SK-N-SH (cell line): Measurements from ENCODE around the gene TOMM40. TPM values are rescaled to one million over a fixed set of nuclear protein-coding genes. Genes with fewer than 3 reads are reported as not detected.
A peak's percentile ranks its signal among the peaks of the same experiment; 100 is the strongest.
"Not testable (repeated sequence)": the region's sequence is repeated elsewhere in the genome, so short reads cannot be mapped to it uniquely, and the experiment has no call there.

Experiments used
- CTCF ChIA-PET: fragments of 300-600, 350-600 bp; formaldehyde crosslinking; extraction: SDS; loops from one replicate; lab custom pipeline; 2021; lab: Yijun Ruan, JAX
- POLR2A ChIA-PET: fragments of 350-600 bp; sonication (Branson Sonifier 250); formaldehyde crosslinking; extraction: SDS; loops from one replicate; lab custom pipeline; 2020; ENCODE audit warnings: antibody characterized with exemption, inconsistent platforms; lab: Yijun Ruan, JAX
- DNase-seq: peaks from one replicate; pipeline ENCODE4 v3.0.0; 2012
- H2AFZ ChIP-seq: fragments of 200-600 bp; sonication (generic); 2 replicates; pipeline ENCODE4 v1.8.1; 2016; ENCODE audit warnings: antibody characterized with exemption, mild to moderate bottlenecking, low read depth
- H3F3A ChIP-seq: fragments of 200-600 bp; sonication (generic); replicated peaks from 2 replicates; pipeline ENCODE3; 2016; ENCODE audit warnings: antibody characterized with exemption, mild to moderate bottlenecking; ENCODE audit not compliant: insufficient read depth
- H3K27ac ChIP-seq, 2 experiments: fragments of 200-500 bp in 1 of 2; fragments of 200-600 bp in 1 of 2; sonication (Bioruptor generic) in 1 of 2; sonication (generic), shearing (Covaris generic) in 1 of 2; 2 replicates each; pipeline versions ENCODE4 v1.5.1 to v1.6.1; 2014 to 2016; ENCODE audit warnings: low read depth in 2 of 2, inconsistent platforms in 1 of 2, low read length in 1 of 2, mild to moderate bottlenecking in 1 of 2, mixed read lengths in 1 of 2
- H3K27me3 ChIP-seq: fragments of 200-600 bp; sonication (generic), shearing (Covaris generic); 2 replicates; pipeline ENCODE4 v1.6.1; 2016; ENCODE audit warnings: mixed run types; ENCODE audit not compliant: insufficient read depth
- H3K36me3 ChIP-seq, 2 experiments: fragments of 200-500 bp in 1 of 2; fragments of 200-600 bp in 1 of 2; sonication (Bioruptor generic) in 1 of 2; sonication (generic) in 1 of 2; replicated peaks in 1 of 2; 2 replicates each; pipeline versions ENCODE3 to v1.5.1; 2014 to 2016; ENCODE audit warnings: low read length in 1 of 2, mild to moderate bottlenecking in 1 of 2; ENCODE audit not compliant: insufficient read depth in 2 of 2, control insufficient read depth in 1 of 2
- H3K4me1 ChIP-seq, 2 experiments: fragments of 200-500 bp in 1 of 2; fragments of 200-600 bp in 1 of 2; sonication (Bioruptor generic) in 1 of 2; sonication (generic), shearing (Covaris generic) in 1 of 2; 2 replicates each; pipeline versions ENCODE4 v1.5.1 to v1.6.1; 2014 to 2016; ENCODE audit warnings: low read depth in 1 of 2, low read length in 1 of 2, mixed run types in 1 of 2; ENCODE audit not compliant: insufficient read depth in 2 of 2, control insufficient read depth in 1 of 2
- H3K4me2 ChIP-seq: fragments of 200-600 bp; sonication (generic), shearing (Covaris generic); 2 replicates; pipeline ENCODE4 v1.6.1; 2017; ENCODE audit warnings: mixed run types
- H3K4me3 ChIP-seq, 2 experiments: fragments of 200-500 bp in 1 of 2; fragments of 200-600 bp in 1 of 2; sonication (Bioruptor generic) in 1 of 2; sonication (generic), shearing (Covaris generic) in 1 of 2; 2 replicates each; pipeline versions ENCODE4 v1.5.1 to v1.8.1; 2014 to 2016; ENCODE audit warnings: low read depth in 2 of 2, inconsistent platforms in 1 of 2, low read length in 1 of 2, mild to moderate bottlenecking in 1 of 2, mixed read lengths in 1 of 2, moderate library complexity in 1 of 2
- H3K79me2 ChIP-seq: fragments of 200-600 bp; sonication (generic); 2 replicates; pipeline ENCODE4 v1.8.1; 2017; ENCODE audit warnings: mild to moderate bottlenecking; ENCODE audit not compliant: insufficient read depth
- H3K9ac ChIP-seq: fragments of 200-600 bp; sonication (generic); 2 replicates; pipeline ENCODE4 v1.6.1; 2017; ENCODE audit warnings: mixed run types
- H3K9me2 ChIP-seq: fragments of 200-600 bp; sonication (generic); 2 replicates; pipeline ENCODE4 v1.6.1; 2017; ENCODE audit warnings: mixed run types
- H3K9me3 ChIP-seq: fragments of 200-600 bp; sonication (generic); 2 replicates; pipeline ENCODE4 v1.6.1; 2017; ENCODE audit warnings: mixed run types, mild to moderate bottlenecking, moderate library complexity
- H4K20me1 ChIP-seq: fragments of 200-600 bp; sonication (generic); 2 replicates; pipeline ENCODE4 v1.6.1; 2017; ENCODE audit warnings: mild to moderate bottlenecking, mixed run types; ENCODE audit not compliant: insufficient read depth
- ELF1 ChIP-seq: IDR thresholded peaks from 2 replicates; pipeline ENCODE4 v1.4.0; 2012
- EP300 ChIP-seq, 2 experiments: IDR thresholded peaks; 2 replicates each; pipeline versions ENCODE4 v1.4.0 to v1.6.1; 2012; ENCODE audit warnings: borderline replicate concordance in 1 of 2, low read depth in 1 of 2, low read length in 1 of 2
- EZH2phosphoT487 ChIP-seq: fragments of 200-600 bp; sonication (generic); IDR thresholded peaks from 2 replicates; pipeline ENCODE4 v1.6.1; 2017; ENCODE audit warnings: low read depth, mixed run types, mild to moderate bottlenecking, antibody characterized with exemption, moderate library complexity, borderline replicate concordance
- FOXJ3 ChIP-seq: sonication (generic); formaldehyde crosslinking; IDR thresholded peaks from 2 replicates; pipeline ENCODE4 v1.5.1; 2020; ENCODE audit warnings: mild to moderate bottlenecking, missing genetic modification reagents
- JUND ChIP-seq: IDR thresholded peaks from 2 replicates; pipeline ENCODE4 v1.4.0; 2012
- MEF2A ChIP-seq: IDR thresholded peaks from 2 replicates; pipeline ENCODE4 v1.4.0; 2012; ENCODE audit warnings: low read depth, borderline replicate concordance
- NFIC ChIP-seq: IDR thresholded peaks from 2 replicates; pipeline ENCODE4 v1.4.0; 2012; ENCODE audit warnings: borderline replicate concordance
- POLR2AphosphoS5 ChIP-seq: IDR thresholded peaks from 2 replicates; pipeline ENCODE4 v1.6.1; 2012; ENCODE audit warnings: low read depth, low read length
- RAD21 ChIP-seq: IDR thresholded peaks from 2 replicates; pipeline ENCODE4 v1.6.1; 2012; ENCODE audit warnings: mild to moderate bottlenecking, low read length
- RCOR1 ChIP-seq: fragments of 150-350 bp; IDR thresholded peaks from 2 replicates; pipeline ENCODE4 v1.6.1; 2017; ENCODE audit warnings: antibody characterized with exemption, low read length
- SIN3A ChIP-seq: IDR thresholded peaks from 2 replicates; pipeline ENCODE4 v1.6.1; 2012; ENCODE audit warnings: low read depth, mild to moderate bottlenecking, low read length, moderate library complexity, borderline replicate concordance
- SMC3 ChIP-seq: IDR thresholded peaks from 2 replicates; pipeline ENCODE4 v1.6.1; 2012; ENCODE audit warnings: low read depth, low read length, improper control_type of control experiment
- TAF1 ChIP-seq: IDR thresholded peaks from 2 replicates; pipeline ENCODE4 v1.6.1; 2012; ENCODE audit warnings: low read depth, mild to moderate bottlenecking, low read length, moderate library complexity, borderline replicate concordance
- TEAD4 ChIP-seq: IDR thresholded peaks from 2 replicates; pipeline ENCODE4 v1.4.0; 2012; ENCODE audit warnings: mild to moderate bottlenecking, borderline replicate concordance; ENCODE audit not compliant: insufficient read depth
- YY1 ChIP-seq: IDR thresholded peaks from 2 replicates; pipeline ENCODE4 v1.4.0; 2012; ENCODE audit warnings: low read depth, mild to moderate bottlenecking
- WGBS: methylation state at CpG from one replicate; pipeline ENCODE4 v1.1.6; 2017; ENCODE audit warnings: low lambda C conversion rate; 5-methylcytosine and 5-hydroxymethylcytosine counted together
- polyA plus RNA-seq, 3 experiments: library from polyadenylated mRNA; depleted of rRNA; stranded (reverse); fragments of >200 nt; gene quantifications; 2 replicates each; pipeline ENCODE4 v1.2.3, GENCODE V29; 2012
- TF ChIP-seq, protein P1 (sequence below): IDR thresholded peaks from 2 replicates; pipeline ENCODE4 v1.4.0; 2012; ENCODE audit warnings: low read depth, borderline replicate concordance
- TF ChIP-seq, protein P2 (sequence below): fragments of 150-350 bp; IDR thresholded peaks from 2 replicates; pipeline ENCODE4 v1.6.1; 2016; ENCODE audit warnings: mild to moderate bottlenecking, low read depth, low read length
- TF ChIP-seq, protein P3 (sequence below): fragments of 150-350 bp; IDR thresholded peaks from 2 replicates; pipeline ENCODE4 v1.6.1; 2017; ENCODE audit warnings: antibody characterized with exemption, low read length, low read depth, borderline replicate concordance
- TF ChIP-seq, protein P4 (sequence below): IDR thresholded peaks from 2 replicates; pipeline ENCODE4 v1.6.1; 2012; ENCODE audit warnings: mild to moderate bottlenecking, low read depth, low read length, moderate library complexity

TOMM40 gene
- polyA plus RNA-seq, 1 of the 3 experiments (the other 2 are of a cell fraction), result 78.9 TPM

DNA sequence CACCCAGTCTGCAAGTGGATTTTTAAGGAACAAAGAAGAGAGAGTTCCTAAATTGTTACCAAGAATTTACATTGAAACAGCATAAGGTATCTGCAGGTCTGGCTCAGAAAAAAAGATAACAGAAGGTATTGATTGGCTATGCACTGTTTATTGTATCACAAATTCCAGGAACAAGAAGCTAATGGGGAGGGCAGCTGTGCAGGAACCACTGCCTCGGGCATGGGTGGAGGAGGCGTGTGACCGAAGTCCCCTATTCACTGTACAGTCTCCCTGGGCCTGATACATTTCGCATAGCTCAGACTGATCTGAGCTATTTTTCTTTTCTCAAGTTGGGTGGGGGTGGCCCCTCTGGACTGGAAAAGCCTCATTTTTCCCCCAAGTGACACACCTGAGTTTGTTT, 33.2 kb upstream of the TOMM40 start (continued):
- TF ChIP-seq EP300 (IDR thresholded peaks at IDR 0.05; ENCODE audit: borderline replicate concordance in 1 of 2, low read depth in 1 of 2, low read length in 1 of 2) (no peak), POLR2AphosphoS5 (no peak), RAD21 (no peak), YY1 (no peak), NFIC (no peak), SMC3 (no peak), MEF2A (no peak), EZH2phosphoT487 (no peak)
- TF ChIP-seq, protein P1, sequence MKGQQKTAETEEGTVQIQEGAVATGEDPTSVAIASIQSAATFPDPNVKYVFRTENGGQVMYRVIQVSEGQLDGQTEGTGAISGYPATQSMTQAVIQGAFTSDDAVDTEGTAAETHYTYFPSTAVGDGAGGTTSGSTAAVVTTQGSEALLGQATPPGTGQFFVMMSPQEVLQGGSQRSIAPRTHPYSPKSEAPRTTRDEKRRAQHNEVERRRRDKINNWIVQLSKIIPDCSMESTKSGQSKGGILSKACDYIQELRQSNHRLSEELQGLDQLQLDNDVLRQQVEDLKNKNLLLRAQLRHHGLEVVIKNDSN, result no peak
- TF ChIP-seq, protein P2, sequence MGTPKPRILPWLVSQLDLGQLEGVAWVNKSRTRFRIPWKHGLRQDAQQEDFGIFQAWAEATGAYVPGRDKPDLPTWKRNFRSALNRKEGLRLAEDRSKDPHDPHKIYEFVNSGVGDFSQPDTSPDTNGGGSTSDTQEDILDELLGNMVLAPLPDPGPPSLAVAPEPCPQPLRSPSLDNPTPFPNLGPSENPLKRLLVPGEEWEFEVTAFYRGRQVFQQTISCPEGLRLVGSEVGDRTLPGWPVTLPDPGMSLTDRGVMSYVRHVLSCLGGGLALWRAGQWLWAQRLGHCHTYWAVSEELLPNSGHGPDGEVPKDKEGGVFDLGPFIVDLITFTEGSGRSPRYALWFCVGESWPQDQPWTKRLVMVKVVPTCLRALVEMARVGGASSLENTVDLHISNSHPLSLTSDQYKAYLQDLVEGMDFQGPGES, result no peak
- TF ChIP-seq, protein P3, sequence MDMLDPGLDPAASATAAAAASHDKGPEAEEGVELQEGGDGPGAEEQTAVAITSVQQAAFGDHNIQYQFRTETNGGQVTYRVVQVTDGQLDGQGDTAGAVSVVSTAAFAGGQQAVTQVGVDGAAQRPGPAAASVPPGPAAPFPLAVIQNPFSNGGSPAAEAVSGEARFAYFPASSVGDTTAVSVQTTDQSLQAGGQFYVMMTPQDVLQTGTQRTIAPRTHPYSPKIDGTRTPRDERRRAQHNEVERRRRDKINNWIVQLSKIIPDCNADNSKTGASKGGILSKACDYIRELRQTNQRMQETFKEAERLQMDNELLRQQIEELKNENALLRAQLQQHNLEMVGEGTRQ, result no peak
- TF ChIP-seq, all 33 proteins: peak for 0

DNA sequence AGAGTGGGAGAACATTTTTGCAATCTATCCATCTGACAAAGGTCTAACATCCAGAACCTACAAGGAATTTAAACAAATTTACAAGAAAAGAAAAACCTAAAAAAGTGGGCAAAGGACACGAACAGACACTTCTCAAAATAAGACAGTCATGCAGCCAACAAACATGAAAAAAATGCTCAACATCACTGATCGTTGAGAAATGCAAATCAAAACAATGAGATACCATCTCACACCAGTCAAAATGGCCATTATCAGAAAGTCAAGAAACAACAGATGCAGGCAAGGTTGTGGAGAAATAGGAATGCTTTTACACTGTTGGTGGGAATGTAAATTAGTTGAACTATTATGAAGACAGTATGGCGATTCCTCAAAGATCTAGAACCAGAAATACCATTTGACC, 29.5 kb upstream of the TOMM40 start:
- POLR2A ChIA-PET, H3K9ac ChIP-seq, DNase-seq, H3K9me3 ChIP-seq, CTCF ChIA-PET, H3F3A ChIP-seq, H3K4me2 ChIP-seq, H3K4me3 ChIP-seq, H2AFZ ChIP-seq, H3K9me2 ChIP-seq, H3K4me1 ChIP-seq, H3K27me3 ChIP-seq: not testable (repeated sequence)
- peaks cover 0 to 26% of the 10 kb centered on the region in 2 experiments for H3K36me3 ChIP-seq
- peaks cover 29% of the 10 kb centered on the region for H4K20me1 ChIP-seq
- peaks cover 96% of the 10 kb centered on the region for H3K79me2 ChIP-seq
- H3K27ac ChIP-seq, result peak overlapping the region; percentile 2 to 42; a peak in 1 of 4 replicates
- 68% methylated on average over 3 of the region's 3 CpGs for WGBS

DNA sequence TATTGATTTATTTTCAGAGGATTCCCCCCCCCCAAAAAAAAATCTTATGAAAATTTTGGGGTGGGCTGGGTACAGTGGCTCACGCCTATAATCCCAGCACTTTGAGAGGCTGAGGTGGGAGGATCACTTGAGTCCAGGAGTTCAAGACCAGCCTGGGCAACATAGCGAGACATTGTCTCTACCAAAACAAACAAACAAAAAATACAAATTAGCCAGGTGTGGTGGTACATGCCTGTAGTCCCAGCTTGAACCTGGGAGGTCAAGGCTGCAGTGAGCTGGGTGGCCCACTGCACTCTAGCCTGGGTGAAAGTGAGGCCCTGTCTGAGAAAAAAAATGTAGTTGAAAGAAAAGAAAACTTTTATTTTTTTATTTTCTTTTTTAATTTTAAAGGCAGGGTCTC, 27.1 kb upstream of the TOMM40 start:
- Histone ChIP-seq H3K4me3 (no peak overlapping the region), H3K36me3 (peaks cover 0 to 25% of the 10 kb centered on the region in 2 experiments), H3K4me2 (no peak overlapping the region), H2AFZ (no peak overlapping the region), H3K79me2 (peaks cover 74% of the 10 kb centered on the region), H4K20me1 (peaks cover 8% of the 10 kb centered on the region), H3K9me2 (no peaks in the 10 kb centered on the region), H3K27me3 (no peaks in the 10 kb centered on the region), H3K27ac (no peak overlapping the region), H3K9me3 (no peaks in the 10 kb centered on the region), H3F3A (peaks cover 14% of the 10 kb centered on the region), H3K9ac (no peak overlapping the region), H3K4me1 (no peaks in the 10 kb centered on the region)
- ChIA-PET CTCF (no interaction called here), POLR2A (no interaction called here)
- TF ChIP-seq, protein P4, sequence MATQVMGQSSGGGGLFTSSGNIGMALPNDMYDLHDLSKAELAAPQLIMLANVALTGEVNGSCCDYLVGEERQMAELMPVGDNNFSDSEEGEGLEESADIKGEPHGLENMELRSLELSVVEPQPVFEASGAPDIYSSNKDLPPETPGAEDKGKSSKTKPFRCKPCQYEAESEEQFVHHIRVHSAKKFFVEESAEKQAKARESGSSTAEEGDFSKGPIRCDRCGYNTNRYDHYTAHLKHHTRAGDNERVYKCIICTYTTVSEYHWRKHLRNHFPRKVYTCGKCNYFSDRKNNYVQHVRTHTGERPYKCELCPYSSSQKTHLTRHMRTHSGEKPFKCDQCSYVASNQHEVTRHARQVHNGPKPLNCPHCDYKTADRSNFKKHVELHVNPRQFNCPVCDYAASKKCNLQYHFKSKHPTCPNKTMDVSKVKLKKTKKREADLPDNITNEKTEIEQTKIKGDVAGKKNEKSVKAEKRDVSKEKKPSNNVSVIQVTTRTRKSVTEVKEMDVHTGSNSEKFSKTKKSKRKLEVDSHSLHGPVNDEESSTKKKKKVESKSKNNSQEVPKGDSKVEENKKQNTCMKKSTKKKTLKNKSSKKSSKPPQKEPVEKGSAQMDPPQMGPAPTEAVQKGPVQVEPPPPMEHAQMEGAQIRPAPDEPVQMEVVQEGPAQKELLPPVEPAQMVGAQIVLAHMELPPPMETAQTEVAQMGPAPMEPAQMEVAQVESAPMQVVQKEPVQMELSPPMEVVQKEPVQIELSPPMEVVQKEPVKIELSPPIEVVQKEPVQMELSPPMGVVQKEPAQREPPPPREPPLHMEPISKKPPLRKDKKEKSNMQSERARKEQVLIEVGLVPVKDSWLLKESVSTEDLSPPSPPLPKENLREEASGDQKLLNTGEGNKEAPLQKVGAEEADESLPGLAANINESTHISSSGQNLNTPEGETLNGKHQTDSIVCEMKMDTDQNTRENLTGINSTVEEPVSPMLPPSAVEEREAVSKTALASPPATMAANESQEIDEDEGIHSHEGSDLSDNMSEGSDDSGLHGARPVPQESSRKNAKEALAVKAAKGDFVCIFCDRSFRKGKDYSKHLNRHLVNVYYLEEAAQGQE, result no peak
- no peak for TF ChIP-seq JUND
- no peak for TF ChIP-seq YY1
- TF ChIP-seq RCOR1, result no peak
- TF ChIP-seq TEAD4, result no peak
- no peak for TF ChIP-seq ELF1
- no peak for TF ChIP-seq TAF1
- no peak for TF ChIP-seq FOXJ3 (CRISPR knock-in tag)
- no peak for TF ChIP-seq SIN3A
- no peak for DNase-seq
- WGBS, result 94% methylated on average over 2 of the region's 2 CpGs
